PC-9 (cell line): Measurements from ENCODE around the gene TXLNA. TPM values are rescaled to one million over a fixed set of nuclear protein-coding genes. Genes with fewer than 3 reads are reported as not detected.

Experiments
- BruUV-seq: library from RNA; stranded (reverse); fragments of 400-500 nt; replicated peaks from 2 replicates; lab custom pipeline; 2021; lab: Mats Ljungman, UMichigan
- CTCF ChIA-PET: fragments of 300-600 bp; sonication (Branson Sonifier 250); formaldehyde crosslinking; loops from one replicate; lab custom pipeline; 2022; ENCODE audit warnings: antibody characterized with exemption; lab: Charles Lee
- POLR2A ChIA-PET: fragments of 300-600 bp; sonication (Branson Sonifier 250); formaldehyde crosslinking; loops from one replicate; lab custom pipeline; 2022; ENCODE audit warnings: antibody characterized with exemption; ENCODE audit not compliant: unreplicated experiment; lab: Charles Lee
- DNase-seq, 2 experiments: peaks; one replicate each; pipeline versions ENCODE4 v3.0.0 to v3.0.0-alpha.2; 2015 to 2022; ENCODE audit warnings: mixed read lengths in 1 of 2
- H2AFZ ChIP-seq: fragments of 200-600 bp; sonication (generic); 2 replicates; pipeline ENCODE4 v1.8.1; 2017; ENCODE audit warnings: antibody characterized with exemption
- H3F3A ChIP-seq: fragments of 200-600 bp; sonication (generic); 2 replicates; pipeline ENCODE4 v1.8.1; 2017; ENCODE audit warnings: antibody characterized with exemption, mild to moderate bottlenecking, low read depth; ENCODE audit not compliant: insufficient read depth
- H3K27ac ChIP-seq: fragments of 200-600 bp; sonication (generic); 2 replicates; pipeline ENCODE4 v1.6.1; 2016; ENCODE audit warnings: mixed run types
- H3K27me3 ChIP-seq: fragments of 200-600 bp; sonication (generic); 2 replicates; pipeline ENCODE4 v1.6.1; 2016; ENCODE audit warnings: low read depth, mixed run types; ENCODE audit not compliant: insufficient read depth
- H3K36me3 ChIP-seq: fragments of 200-600 bp; sonication (generic); 2 replicates; pipeline ENCODE4 v1.6.1; 2016; ENCODE audit warnings: low read depth, mixed run types
- H3K4me1 ChIP-seq: fragments of 200-600 bp; sonication (generic); replicated peaks from 2 replicates; pipeline ENCODE4 v1.6.1; 2016; ENCODE audit warnings: mixed run types; ENCODE audit not compliant: insufficient read depth
- H3K4me2 ChIP-seq: fragments of 200-600 bp; sonication (generic); 2 replicates; pipeline ENCODE4 v1.6.1; 2017; ENCODE audit warnings: mixed run types
- H3K4me3 ChIP-seq: fragments of 200-600 bp; sonication (generic); 2 replicates; pipeline ENCODE4 v1.6.1; 2016; ENCODE audit warnings: mixed run types
- H3K79me2 ChIP-seq: fragments of 200-600 bp; sonication (generic); 2 replicates; pipeline ENCODE4 v1.6.1; 2017; ENCODE audit warnings: low read depth, mixed run types
- H3K9me2 ChIP-seq: fragments of 200-600 bp; sonication (generic); 2 replicates; pipeline ENCODE4 v1.8.1; 2017; ENCODE audit warnings: mild to moderate bottlenecking; ENCODE audit not compliant: insufficient read depth
- H3K9me3 ChIP-seq: fragments of 200-600 bp; sonication (generic); 2 replicates; pipeline ENCODE4 v1.8.1; 2016; ENCODE audit warnings: low read depth; ENCODE audit not compliant: insufficient read depth
- H4K20me1 ChIP-seq: fragments of 200-600 bp; sonication (generic); 2 replicates; pipeline ENCODE4 v1.8.1; 2017; ENCODE audit not compliant: insufficient read depth
- EZH2 ChIP-seq: fragments of 200-600 bp; sonication (generic); IDR thresholded peaks from 2 replicates; pipeline ENCODE4 v1.8.0; 2017; ENCODE audit warnings: antibody characterized with exemption, low read depth
- intact Hi-C: fragments of 100-400 bp; cut with micrococcal nuclease; formaldehyde crosslinking; loops from one replicate; pipeline ENCODE4 v1.10.0; 2022; ENCODE audit not compliant: unreplicated experiment
- total RNA-seq: library from RNA; stranded (reverse); gene quantifications from 2 replicates; pipeline ENCODE4 v1.2.3, GENCODE V29; 2021
- TF ChIP-seq, protein P1 (sequence below): fragments of 200-600 bp; sonication (generic); conservative IDR thresholded peaks from 2 replicates; pipeline ENCODE4 v1.6.1; 2017; ENCODE audit warnings: mixed run types, antibody characterized with exemption, mild to moderate bottlenecking, moderate library complexity

TXLNA gene
- total RNA-seq, 1 experiment from 2014 or later, result 45.8 TPM

DNA sequence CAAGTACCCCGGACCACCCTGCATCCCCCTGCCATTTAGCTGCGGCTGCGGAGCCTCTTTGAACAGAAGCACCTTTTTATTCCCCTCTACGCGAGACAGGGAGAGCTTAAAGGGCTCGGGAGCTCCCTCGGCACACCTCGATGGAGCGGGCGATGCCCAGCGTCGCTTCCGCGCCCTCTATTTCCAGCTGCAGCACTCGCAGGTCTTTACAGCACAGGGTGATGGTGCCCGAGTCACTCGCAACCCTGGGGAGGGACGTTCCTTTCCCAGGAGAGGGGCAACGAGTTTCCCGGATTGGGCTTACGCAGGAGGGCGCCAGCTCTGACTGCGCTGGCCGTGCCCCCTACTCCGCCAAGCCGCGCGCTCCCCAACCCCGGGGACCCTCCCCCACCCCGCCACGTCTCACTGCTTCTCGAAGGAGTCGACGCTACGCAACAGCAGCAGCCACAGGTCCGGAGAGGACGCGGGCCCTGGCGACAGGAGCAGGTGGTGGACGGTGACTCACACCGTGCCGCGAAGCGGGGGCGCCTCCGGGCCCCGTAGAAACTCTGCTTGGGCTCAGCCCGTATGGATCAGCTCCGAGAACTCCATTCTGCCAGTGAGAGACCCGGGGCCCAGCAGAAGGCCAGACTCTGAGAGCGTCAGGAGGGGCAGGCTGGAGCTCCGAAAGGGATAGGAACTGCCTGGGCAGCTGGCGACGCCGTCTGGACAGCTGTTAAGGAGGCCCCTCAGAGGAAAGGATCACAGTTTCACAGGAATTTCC is 61.7 kb downstream of the TXLNA start:
- peaks cover 12% of the 10 kb centered on the region for H3K4me1 ChIP-seq
- H3K27me3 ChIP-seq, result no peaks in the 10 kb centered on the region
- H2AFZ ChIP-seq, result peak overlapping the region; percentile 80
- no TSS peak for BruUV-seq
- CTCF ChIA-PET, result interaction anchor here (0.6 to 0.8 kb wide), 3 partner anchors 9 to 598 kb away, joined by 3 to 9 read pairs (median 4); no protein-coding TSS in a partner anchor
- no peak overlapping the region for H3K27ac ChIP-seq
- H3K79me2 ChIP-seq, result no peaks in the 10 kb centered on the region
- TF ChIP-seq, protein P1, sequence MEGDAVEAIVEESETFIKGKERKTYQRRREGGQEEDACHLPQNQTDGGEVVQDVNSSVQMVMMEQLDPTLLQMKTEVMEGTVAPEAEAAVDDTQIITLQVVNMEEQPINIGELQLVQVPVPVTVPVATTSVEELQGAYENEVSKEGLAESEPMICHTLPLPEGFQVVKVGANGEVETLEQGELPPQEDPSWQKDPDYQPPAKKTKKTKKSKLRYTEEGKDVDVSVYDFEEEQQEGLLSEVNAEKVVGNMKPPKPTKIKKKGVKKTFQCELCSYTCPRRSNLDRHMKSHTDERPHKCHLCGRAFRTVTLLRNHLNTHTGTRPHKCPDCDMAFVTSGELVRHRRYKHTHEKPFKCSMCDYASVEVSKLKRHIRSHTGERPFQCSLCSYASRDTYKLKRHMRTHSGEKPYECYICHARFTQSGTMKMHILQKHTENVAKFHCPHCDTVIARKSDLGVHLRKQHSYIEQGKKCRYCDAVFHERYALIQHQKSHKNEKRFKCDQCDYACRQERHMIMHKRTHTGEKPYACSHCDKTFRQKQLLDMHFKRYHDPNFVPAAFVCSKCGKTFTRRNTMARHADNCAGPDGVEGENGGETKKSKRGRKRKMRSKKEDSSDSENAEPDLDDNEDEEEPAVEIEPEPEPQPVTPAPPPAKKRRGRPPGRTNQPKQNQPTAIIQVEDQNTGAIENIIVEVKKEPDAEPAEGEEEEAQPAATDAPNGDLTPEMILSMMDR, result no peak
- no peak for TF ChIP-seq EZH2
- POLR2A ChIA-PET, result interaction anchor here (0.5 kb wide), 2 partner anchors 90 to 532 kb away, joined by 3 to 4 read pairs; no protein-coding TSS in a partner anchor
- peak overlapping the region; percentile 86 for H3K4me2 ChIP-seq
- no peaks in the 10 kb centered on the region for H4K20me1 ChIP-seq
- DNase-seq, result peak; percentile 44 to 48
- no peaks in the 10 kb centered on the region for H3K36me3 ChIP-seq
- H3K4me3 ChIP-seq, result peak overlapping the region; percentile 63
- peaks cover 32% of the 10 kb centered on the region for H3F3A ChIP-seq
- H3K9me3 ChIP-seq, result no peaks in the 10 kb centered on the region
- intact Hi-C loops, result no loop called here
- no peaks in the 10 kb centered on the region for H3K9me2 ChIP-seq

DNA sequence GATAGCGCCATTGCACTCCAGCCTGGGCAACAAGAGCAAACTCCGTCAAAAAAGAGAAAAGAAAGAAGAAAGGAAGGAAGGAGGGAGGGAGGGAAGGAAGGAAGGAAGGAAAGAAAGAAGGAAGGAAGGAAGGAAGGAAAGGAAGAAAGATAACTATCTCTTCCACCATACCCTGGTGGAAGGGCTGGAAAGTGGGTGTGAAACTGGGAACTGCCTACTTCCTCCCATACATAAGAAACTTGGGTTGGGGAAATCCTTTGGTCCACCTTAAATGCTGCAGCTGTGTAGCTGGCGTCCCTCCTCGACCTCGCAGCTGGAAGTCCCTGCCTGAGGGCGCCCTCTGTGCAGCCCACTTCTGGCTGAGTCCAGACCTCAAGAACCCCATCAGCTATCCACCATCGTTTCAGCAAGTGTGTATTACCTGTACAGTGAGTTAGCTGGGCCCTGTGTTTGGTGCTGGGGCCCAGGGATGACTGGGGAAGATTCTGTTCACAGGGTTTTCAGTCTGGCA is 62.9 kb downstream of the TXLNA start:
- no TSS peak for BruUV-seq
- Histone ChIP-seq H3F3A (peaks cover 20% of the 10 kb centered on the region; the same call in 1 of the 2 replicates), H4K20me1 (no peaks in the 10 kb centered on the region), H3K36me3 (no peaks in the 10 kb centered on the region), H3K9me2 (no peaks in the 10 kb centered on the region), H3K27ac (no peak overlapping the region), H3K4me1 (peaks cover 6% of the 10 kb centered on the region; the same call in 1 of the 2 replicates), H2AFZ (no peak overlapping the region), H3K79me2 (no peaks in the 10 kb centered on the region), H3K4me3 (no peak overlapping the region), H3K4me2 (no peak overlapping the region), H3K9me3 (no peaks in the 10 kb centered on the region), H3K27me3 (no peaks in the 10 kb centered on the region)
- intact Hi-C loops, result no loop called here
- no peak for DNase-seq
- ChIA-PET CTCF (interaction anchor here (0.6 kb wide), 1 partner anchor 352 kb away, joined by 3 read pairs; no protein-coding TSS in a partner anchor), POLR2A (interaction anchor here (0.6 kb wide), 1 partner anchor 35 kb away, joined by 3 read pairs; no protein-coding TSS in a partner anchor)
- TF ChIP-seq EZH2, result no peak
- TF ChIP-seq, protein P1, result no peak

GRCh38 chr1:32246888-32247273 is 67.4 kb downstream of the TXLNA start, which contains the start of gene FAM167B:
Gene FAM167B (plus strand): TSS chr1:32247222. CDS start chr1:32247422, 200 bp downstream.
- H4K20me1 ChIP-seq, result no peaks in the 10 kb centered on the region
- H3K4me3 ChIP-seq, result no peak within 1 kb of the TSS
- peak in 1 of 2 experiments; percentile 6 for DNase-seq
- H3K9me2 ChIP-seq, result no peaks in the 10 kb centered on the region
- H3K79me2 ChIP-seq, result no peaks in the 10 kb centered on the region
- H3K36me3 ChIP-seq, result no peaks in the 10 kb centered on the region
- no peak for TF ChIP-seq EZH2
- TF ChIP-seq, protein P1, result no peak
- no TSS peak for BruUV-seq
- no peak within 1 kb of the TSS for H2AFZ ChIP-seq
- H3K4me1 ChIP-seq, result peaks cover 1% of the 10 kb centered on the region; the same call in 1 of the 2 replicates
- peaks cover 4% of the 10 kb centered on the region; the same call in 1 of the 2 replicates for H3F3A ChIP-seq
- intact Hi-C loops, result no loop called here
- ChIA-PET POLR2A (no interaction called here), CTCF (interaction anchor here (0.5 kb wide), 2 partner anchors 23 to 28 kb away, joined by 3 read pairs; no protein-coding TSS in a partner anchor)
- H3K4me2 ChIP-seq, result no peak within 1 kb of the TSS
- no peaks in the 10 kb centered on the region for H3K27me3 ChIP-seq
- H3K9me3 ChIP-seq, result no peaks in the 10 kb centered on the region
- no peak within 1 kb of the TSS for H3K27ac ChIP-seq
